Inflammatory macrophage (primary cell): ENCODE measurements around the gene EMP1.
A peak's percentile ranks its signal among the peaks of the same experiment; 100 is the strongest.
"Not testable (repeated sequence)": the region's sequence is repeated elsewhere in the genome, so short reads cannot be mapped to it uniquely, and the experiment has no call there.

ENCODE experiments used
- DNase-seq, 2 donors: peaks; one replicate each; pipeline ENCODE4 v3.0.0-alpha.2; 2020 to 2022

The EMP1 gene

GRCh38 chr12:13259625-13260024 lies 63.1 kb downstream of the EMP1 start:
- not testable (repeated sequence) for DNase-seq

- DNase-seq: peak; percentile 42 to 60
Observed at GRCh38 chr12:13267826-13268225, 71.3 kb downstream of the EMP1 start.

DNA sequence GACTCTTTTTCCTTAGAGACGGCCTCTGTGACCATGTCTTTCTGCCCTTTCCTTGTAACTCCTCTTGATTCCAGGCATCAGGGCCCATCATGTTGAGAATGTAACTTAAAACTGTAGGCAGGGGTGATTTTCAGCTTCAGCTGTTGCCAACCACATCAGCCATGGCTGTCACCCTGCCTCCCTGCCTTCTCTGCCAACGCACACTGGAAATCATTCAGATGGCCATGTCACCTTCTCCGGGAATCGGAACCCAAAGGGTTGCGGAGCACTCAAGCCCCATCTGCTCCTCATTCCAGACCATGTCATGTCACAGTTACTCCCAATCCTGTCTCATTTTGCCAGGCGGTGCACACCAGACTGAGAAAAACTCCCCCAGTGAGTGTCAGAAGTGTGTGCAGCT lies 72.1 kb downstream of the EMP1 start:
- no peak for DNase-seq
